HepG2 (cell line): Measurements from ENCODE around the gene NFE2L1. TPM values are rescaled to one million over a fixed set of nuclear protein-coding genes. Genes with fewer than 3 reads are reported as not detected.

Source experiments
- ATAC-seq: fragments of 200-7000 bp; cut with Tn5 transposase; 3 replicates; pipeline ENCODE4 v1.9.1; 2020; ENCODE audit warnings: mild to moderate bottlenecking, moderate library complexity
- BruUV-seq: library from RNA; stranded (reverse); fragments of 400-500 nt; replicated peaks from 2 replicates; lab custom pipeline; 2021; lab: Mats Ljungman, UMichigan
- CTCF ChIA-PET: fragments of 300-600 bp; formaldehyde crosslinking; extraction: SDS; loops from one replicate; lab custom pipeline; 2021; ENCODE audit warnings: low total read pairs, inconsistent platforms, low intra/inter-chr PET ratio; lab: Yijun Ruan, JAX
- POLR2A ChIA-PET: fragments of 350-600 bp; sonication (Branson Sonifier 250); formaldehyde crosslinking; loops from one replicate; lab custom pipeline; 2020; ENCODE audit warnings: antibody characterized with exemption, inconsistent platforms; lab: Yijun Ruan, JAX
- DNase-seq: peaks from one replicate; pipeline ENCODE4 v3.0.0-alpha.2; 2015; ENCODE audit warnings: low spot score
- FAIRE-seq: peaks from 3 replicates; lab custom pipeline; 2011; peaks lifted over from hg19 to GRCh38; lab: Jason Lieb, UNC
- H2AFZ ChIP-seq: one replicate; pipeline ENCODE4 v1.6.1; 2011; ENCODE audit warnings: low read length, inconsistent platforms
- H3K27ac ChIP-seq: fragments of 300-600 bp; 3 replicates; pipeline ENCODE4 v1.8.0; 2011; ENCODE audit warnings: mixed run types, mild to moderate bottlenecking, mixed read lengths, low read length, inconsistent platforms; ENCODE audit not compliant: insufficient read depth; ENCODE audit errors: extremely low read length
- H3K27me3 ChIP-seq, 2 experiments: fragments of 200-600 bp in 1 of 2; 2 replicates in 1 of 2; 3 replicates in 1 of 2; pipeline versions ENCODE4 v1.6.0 to v1.8.0; 2011; ENCODE audit warnings: low read length in 2 of 2, mild to moderate bottlenecking in 2 of 2, moderate library complexity in 2 of 2, inconsistent platforms in 1 of 2; ENCODE audit not compliant: insufficient read depth in 2 of 2, control insufficient read depth in 1 of 2
- H3K36me3 ChIP-seq, 2 experiments: fragments of 200-600 bp in 1 of 2; replicated peaks in 1 of 2; 2 replicates in 1 of 2; 3 replicates in 1 of 2; pipeline versions ENCODE4 v1.5.1 to v1.8.0; 2011; ENCODE audit warnings: low read length in 2 of 2, inconsistent platforms in 1 of 2; ENCODE audit not compliant: insufficient read depth in 2 of 2, control insufficient read depth in 1 of 2
- H3K4me1 ChIP-seq: 2 replicates; pipeline ENCODE4 v1.5.1; 2012; ENCODE audit warnings: low read length, inconsistent platforms; ENCODE audit not compliant: insufficient read depth
- H3K4me2 ChIP-seq: 2 replicates; pipeline ENCODE4 v1.6.0; 2011; ENCODE audit warnings: low read depth, low read length, inconsistent platforms
- H3K4me3 ChIP-seq, 3 experiments: fragments of 200-600 bp in 1 of 3; sonication (generic), shearing (Covaris generic) in 1 of 3; replicated peaks in 1 of 3; 2 replicates each; pipeline ENCODE4 v1.5.1; 2011 to 2016; ENCODE audit warnings: low read length in 3 of 3, inconsistent platforms in 2 of 3, low read depth in 2 of 3, mild to moderate bottlenecking in 2 of 3, control low read depth in 1 of 3, mixed read lengths in 1 of 3; ENCODE audit not compliant: insufficient read depth in 1 of 3
- H3K79me2 ChIP-seq: one replicate; pipeline ENCODE4 v1.6.1; 2011; ENCODE audit warnings: low read length, inconsistent platforms; ENCODE audit not compliant: insufficient read depth
- H3K9ac ChIP-seq: 2 replicates; pipeline ENCODE4 v1.6.0; 2011; ENCODE audit warnings: mild to moderate bottlenecking, low read depth, low read length, inconsistent platforms; ENCODE audit not compliant: insufficient read depth
- H3K9me3 ChIP-seq: 2 replicates; pipeline ENCODE4 v1.5.1; 2012; ENCODE audit warnings: mild to moderate bottlenecking, low read length
- H4K20me1 ChIP-seq: 2 replicates; pipeline ENCODE4 v1.6.0; 2011; ENCODE audit warnings: inconsistent platforms, mild to moderate bottlenecking, low read length, moderate library complexity; ENCODE audit not compliant: insufficient read depth
- HIVEP1 ChIP-seq: sonication (generic); formaldehyde crosslinking; IDR thresholded peaks from 2 replicates; pipeline ENCODE4 v1.4.0; 2020; ENCODE audit warnings: mild to moderate bottlenecking, missing genetic modification reagents
- POLR2G ChIP-seq: fragments of 200-400 bp; formaldehyde crosslinking; IDR thresholded peaks from 2 replicates; pipeline ENCODE4 v1.6.1; 2018; ENCODE audit warnings: mild to moderate bottlenecking, low read depth, low read length, moderate library complexity
- REST ChIP-seq, 2 experiments: IDR thresholded peaks; 2 replicates each; pipeline ENCODE4 v1.6.1; 2011 to 2012; ENCODE audit warnings: low read length in 2 of 2, borderline replicate concordance in 1 of 2, low read depth in 1 of 2, mild to moderate bottlenecking in 1 of 2, moderate library complexity in 1 of 2
- SMAD1 ChIP-seq: sonication (generic); formaldehyde crosslinking; IDR thresholded peaks from 2 replicates; pipeline ENCODE4 v1.4.0; 2020; ENCODE audit warnings: missing genetic modification reagents, low read depth, mild to moderate bottlenecking, borderline replicate concordance
- TMF1 ChIP-seq: sonication (generic); formaldehyde crosslinking; IDR thresholded peaks from 2 replicates; pipeline ENCODE4 v1.8.1; 2022; ENCODE audit warnings: low read depth, missing genetic modification reagents
- ZNF121 ChIP-seq: sonication (generic); formaldehyde crosslinking; IDR thresholded peaks from 2 replicates; pipeline ENCODE4 v1.5.0; 2020; ENCODE audit warnings: mild to moderate bottlenecking, missing genetic modification reagents
- ZNF367 ChIP-seq: sonication (generic); formaldehyde crosslinking; IDR thresholded peaks from 2 replicates; pipeline ENCODE4 v1.4.0; 2020; ENCODE audit warnings: missing genetic modification reagents, borderline replicate concordance
- ZNF580 ChIP-seq: IDR thresholded peaks from 2 replicates; pipeline ENCODE4 v1.6.1; 2016; ENCODE audit warnings: low read depth, borderline replicate concordance
- ZNF776 ChIP-seq: sonication (generic); formaldehyde crosslinking; IDR thresholded peaks from 2 replicates; pipeline ENCODE4 v1.4.0; 2020; ENCODE audit warnings: mild to moderate bottlenecking, missing genetic modification reagents
- WGBS: methylation state at CpG from one replicate; pipeline ENCODE4 v1.1.6; 2017; ENCODE audit warnings: low lambda C conversion rate; 5-methylcytosine and 5-hydroxymethylcytosine counted together
- in situ Hi-C: cut with HindIII; loops from 2 replicates; pipeline ENCODE4 v1.10.0; 2017; ENCODE audit warnings: low pct_unique_long_range_greater_than_20kb; ENCODE audit not compliant: extremely low pct_ligation_motif_present
- intact Hi-C: fragments of 100-400 bp; cut with micrococcal nuclease; formaldehyde crosslinking; loops from one replicate; pipeline ENCODE4 v1.10.0; 2022; ENCODE audit not compliant: unreplicated experiment
- polyA plus RNA-seq, 8 experiments: library from polyadenylated mRNA; depleted of rRNA in 3 of 8; stranded (reverse) in 7 of 8; unstranded in 1 of 8; fragments of >200 nt; fragmentation: Illumina TruSeq in 4 of 8; extraction: Trizol in 4 of 8; gene quantifications; 2 replicates each; pipeline versions ENCODE4 v1.2.1 to v1.2.3, GENCODE V29; 2011 to 2016; ENCODE audit warnings: low read depth in 4 of 8, missing spikeins in 1 of 8, mixed read lengths in 1 of 8; ENCODE audit not compliant: insufficient read depth in 1 of 8
- total RNA-seq, 5 experiments: library from RNA; depleted of rRNA; stranded (reverse); fragments of >200 nt; fragmentation: Illumina TruSeq; extraction: Trizol; gene quantifications; 2 replicates each; pipeline ENCODE4 v1.2.3, GENCODE V29; 2016; ENCODE audit warnings: low read depth in 1 of 5

The NFE2L1 gene
- total and polyA plus RNA-seq, 2 of the 13 experiments (the other 11 are each of a cell fraction or from before 2014, with no cell fraction given): 67.0 to 234 TPM

DNA sequence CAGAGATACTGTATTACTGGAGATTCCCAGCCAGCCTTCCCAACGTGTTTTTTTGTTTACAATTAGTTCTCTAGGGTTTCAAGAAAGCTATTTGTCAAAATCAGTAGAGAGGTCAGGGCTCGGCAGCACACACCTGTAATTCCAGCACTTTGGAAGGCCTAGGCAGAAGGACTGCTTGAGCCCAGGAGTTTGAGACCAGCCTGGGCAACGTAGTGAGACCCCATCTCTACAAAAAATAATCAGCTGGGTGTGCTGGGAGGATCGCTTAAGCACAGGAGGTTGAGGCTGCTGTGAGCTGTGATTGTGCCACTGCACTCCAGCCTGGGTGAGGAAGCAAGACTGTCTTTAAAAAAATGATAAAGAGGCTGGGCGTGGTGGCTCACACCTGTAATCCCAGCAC lies 33.7 kb downstream of the NFE2L1 start:
- BruUV-seq: no TSS peak
- ATAC-seq: no peak
- 82% methylated on average over 5 of the region's 5 CpGs for WGBS
- Histone ChIP-seq H3K9ac (no peak overlapping the region), H2AFZ (no peak overlapping the region), H3K4me2 (no peak overlapping the region), H3K27me3 (no peaks in the 10 kb centered on the region), H3K79me2 (peaks cover 26% of the 10 kb centered on the region), H4K20me1 (peaks cover 14% of the 10 kb centered on the region; the same call in 1 of the 2 replicates), H3K4me3 (no peak overlapping the region), H3K4me1 (no peaks in the 10 kb centered on the region), H3K27ac (no peak overlapping the region), H3K9me3 (no peaks in the 10 kb centered on the region), H3K36me3 (peaks cover 0 to 3% of the 10 kb centered on the region in 2 experiments; a peak in 1 of 5 replicates)
- in situ Hi-C loops: loop anchor here (5.0 kb wide), 1 partner anchor 50 kb away; no protein-coding TSS in a partner anchor
- TF ChIP-seq ZNF121: peak; percentile 84
- no peak for TF ChIP-seq POLR2G
- no peak for TF ChIP-seq ZNF367
- no peak for TF ChIP-seq TMF1 (CRISPR knock-in tag)
- no peak for TF ChIP-seq REST (IDR thresholded peaks at IDR 0.05; ENCODE audit: borderline replicate concordance in 1 of 2, low read depth in 1 of 2, low read length in 2 of 2)
- no peak for TF ChIP-seq ZNF580
- TF ChIP-seq HIVEP1 (CRISPR knock-in tag): 0 out of 2 replicates have a peak, but pooled peaks have one; percentile 17
- TF ChIP-seq ZNF776 (CRISPR knock-in tag): no peak
- TF ChIP-seq SMAD1: no peak
- CTCF ChIA-PET: no interaction called here
- POLR2A ChIA-PET: interaction anchor here (1.2 kb wide), 1 partner anchor 25 kb away, joined by 4 read pairs; the partner anchor contains the start of gene SNX11
- DNase-seq: no peak
- intact Hi-C loops: no loop called here
- FAIRE-seq: no peak
